ENCODE results near the gene STPG1. TPM values are rescaled to one million over a fixed set of nuclear protein-coding genes. Genes with fewer than 3 reads are reported as not detected.
A peak's percentile ranks its signal among the peaks of the same experiment; 100 is the strongest.

STPG1 gene
- total and polyA plus RNA-seq, 9 of the 15 experiments (the other 6 are each of a cell fraction or from before 2014, with no cell fraction given), result 5.0 to 11.9 (median 8.3) TPM

DNA sequence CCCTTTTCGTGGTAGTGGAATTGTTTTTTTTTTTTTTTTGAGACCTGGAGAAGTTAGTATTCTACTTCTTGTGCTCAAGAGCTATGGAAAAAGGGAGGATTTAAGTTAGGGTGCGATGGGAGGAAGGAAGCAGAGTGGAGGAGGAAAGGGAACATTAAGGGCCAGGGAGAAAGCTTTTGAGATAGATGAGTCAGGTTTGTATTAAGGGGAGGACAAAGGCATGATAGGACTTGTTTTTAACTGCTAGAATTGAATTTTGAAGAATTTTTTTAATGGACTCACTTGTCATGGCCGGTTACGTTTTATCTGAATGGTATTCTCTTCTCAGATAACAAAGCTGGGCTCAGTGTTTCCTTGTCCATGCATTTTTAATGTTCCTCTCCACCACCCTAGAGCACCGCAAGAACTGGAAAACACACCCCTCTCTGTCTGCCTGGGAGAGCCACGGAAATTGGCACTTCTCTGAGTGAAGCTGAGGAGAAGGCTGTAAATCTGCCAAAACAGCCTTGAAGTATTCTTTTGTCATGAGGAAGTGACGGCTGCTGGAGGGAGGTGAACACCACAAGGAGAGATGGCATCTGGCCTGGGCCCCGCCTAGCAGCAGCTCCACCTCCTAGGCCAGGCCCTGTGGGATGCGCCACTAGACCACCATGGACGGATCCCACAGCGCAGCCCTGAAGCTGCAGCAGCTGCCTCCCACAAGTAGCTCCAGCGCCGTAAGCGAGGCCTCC is 5.5 kb upstream of the STPG1 start (continued):
- TF ChIP-seq, protein P1, sequence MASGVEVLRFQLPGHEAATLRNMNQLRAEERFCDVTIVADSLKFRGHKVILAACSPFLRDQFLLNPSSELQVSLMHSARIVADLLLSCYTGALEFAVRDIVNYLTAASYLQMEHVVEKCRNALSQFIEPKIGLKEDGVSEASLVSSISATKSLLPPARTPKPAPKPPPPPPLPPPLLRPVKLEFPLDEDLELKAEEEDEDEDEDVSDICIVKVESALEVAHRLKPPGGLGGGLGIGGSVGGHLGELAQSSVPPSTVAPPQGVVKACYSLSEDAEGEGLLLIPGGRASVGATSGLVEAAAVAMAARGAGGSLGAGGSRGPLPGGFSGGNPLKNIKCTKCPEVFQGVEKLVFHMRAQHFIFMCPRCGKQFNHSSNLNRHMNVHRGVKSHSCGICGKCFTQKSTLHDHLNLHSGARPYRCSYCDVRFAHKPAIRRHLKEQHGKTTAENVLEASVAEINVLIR (CRISPR knock-in tag; IDR thresholded peaks at IDR 0.05), result no peak
- TF ChIP-seq SOX6 (IDR thresholded peaks at IDR 0.05) (peak; percentile 83), DPF2 (IDR thresholded peaks at IDR 0.05) (peak; percentile 63; the same call in 1 of the 2 replicates), MIER1 (IDR thresholded peaks at IDR 0.05; ENCODE audit: low read depth) (0 out of 2 replicates have a peak, but pooled peaks have one; percentile 29), ETV5 (CRISPR knock-in tag; IDR thresholded peaks at IDR 0.05; ENCODE audit: low read depth) (0 out of 2 replicates have a peak, but pooled peaks have one; percentile 21), ATF1 (CRISPR knock-in tag; IDR thresholded peaks at IDR 0.05) (no peak), ATF1 (tag; IDR thresholded peaks at IDR 0.05) (peak; percentile 55; the same call in 1 of the 2 replicates), KDM5B (IDR thresholded peaks at IDR 0.05; ENCODE audit: insufficient replicate concordance, low read depth, low read length) (no peak), CBFA2T3 (IDR thresholded peaks at IDR 0.05) (0 out of 2 replicates have a peak, but pooled peaks have one; percentile 5), HDAC3 (IDR thresholded peaks at IDR 0.05; ENCODE audit: borderline replicate concordance, partially characterized antibody) (no peak), SUPT5H (IDR thresholded peaks at IDR 0.05) (no peak), JUND (IDR thresholded peaks at IDR 0.05; ENCODE audit: borderline replicate concordance, low read depth, low read length) (peak; percentile 36; the same call in 1 of the 2 replicates), JUND (tag; IDR thresholded peaks at IDR 0.05; ENCODE audit: borderline replicate concordance, low read depth, low read length) (no peak; the same call in 2 of the 3 replicates), ZNF143 (CRISPR knock-in tag; IDR thresholded peaks at IDR 0.05) (no peak), ERF (CRISPR knock-in tag; IDR thresholded peaks at IDR 0.05) (no peak), SRF (CRISPR knock-in tag; IDR thresholded peaks at IDR 0.05) (peak in 1 of 2 experiments; percentile 30; a peak in 1 of 4 replicates), CREB1 (IDR thresholded peaks at IDR 0.05) (0 out of 2 replicates have a peak, but pooled peaks have one; percentile 58), CREB1 (CRISPR knock-in tag; IDR thresholded peaks at IDR 0.05) (0 out of 2 replicates have a peak, but pooled peaks have one; percentile 22), CBX5 (IDR thresholded peaks at IDR 0.05; ENCODE audit: borderline replicate concordance, low read depth) (0 out of 2 replicates have a peak, but pooled peaks have one; percentile 53), ARNT (IDR thresholded peaks at IDR 0.05) (no peak), SMARCE1 (IDR thresholded peaks at IDR 0.05) (peak; percentile 51; the same call in 1 of the 2 replicates), EP300 (IDR thresholded peaks at IDR 0.05; ENCODE audit: low read length) (0 out of 2 replicates have a peak, but pooled peaks have one; percentile 29), EGR1 (conservative IDR thresholded peaks at IDR 0.05) (no peak), HDAC6 (IDR thresholded peaks at IDR 0.05; ENCODE audit: low read depth, low read length) (no peak)
- TF ChIP-seq, protein P2, sequence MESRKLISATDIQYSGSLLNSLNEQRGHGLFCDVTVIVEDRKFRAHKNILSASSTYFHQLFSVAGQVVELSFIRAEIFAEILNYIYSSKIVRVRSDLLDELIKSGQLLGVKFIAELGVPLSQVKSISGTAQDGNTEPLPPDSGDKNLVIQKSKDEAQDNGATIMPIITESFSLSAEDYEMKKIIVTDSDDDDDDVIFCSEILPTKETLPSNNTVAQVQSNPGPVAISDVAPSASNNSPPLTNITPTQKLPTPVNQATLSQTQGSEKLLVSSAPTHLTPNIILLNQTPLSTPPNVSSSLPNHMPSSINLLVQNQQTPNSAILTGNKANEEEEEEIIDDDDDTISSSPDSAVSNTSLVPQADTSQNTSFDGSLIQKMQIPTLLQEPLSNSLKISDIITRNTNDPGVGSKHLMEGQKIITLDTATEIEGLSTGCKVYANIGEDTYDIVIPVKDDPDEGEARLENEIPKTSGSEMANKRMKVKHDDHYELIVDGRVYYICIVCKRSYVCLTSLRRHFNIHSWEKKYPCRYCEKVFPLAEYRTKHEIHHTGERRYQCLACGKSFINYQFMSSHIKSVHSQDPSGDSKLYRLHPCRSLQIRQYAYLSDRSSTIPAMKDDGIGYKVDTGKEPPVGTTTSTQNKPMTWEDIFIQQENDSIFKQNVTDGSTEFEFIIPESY (CRISPR knock-in tag; IDR thresholded peaks at IDR 0.05), result peak; percentile 68
- TF ChIP-seq, protein P3, sequence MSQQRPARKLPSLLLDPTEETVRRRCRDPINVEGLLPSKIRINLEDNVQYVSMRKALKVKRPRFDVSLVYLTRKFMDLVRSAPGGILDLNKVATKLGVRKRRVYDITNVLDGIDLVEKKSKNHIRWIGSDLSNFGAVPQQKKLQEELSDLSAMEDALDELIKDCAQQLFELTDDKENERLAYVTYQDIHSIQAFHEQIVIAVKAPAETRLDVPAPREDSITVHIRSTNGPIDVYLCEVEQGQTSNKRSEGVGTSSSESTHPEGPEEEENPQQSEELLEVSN (IDR thresholded peaks at IDR 0.05; ENCODE audit: borderline replicate concordance in 1 of 2, extremely low read depth in 1 of 2, insufficient read depth in 1 of 2, insufficient read length in 1 of 2, low read depth in 1 of 2, low read length in 1 of 2, poor library complexity in 1 of 2, severe bottlenecking in 1 of 2), result peak in 1 of 2 experiments; percentile 32
